ENCODE measurements around the gene NUDT17.

DNA sequence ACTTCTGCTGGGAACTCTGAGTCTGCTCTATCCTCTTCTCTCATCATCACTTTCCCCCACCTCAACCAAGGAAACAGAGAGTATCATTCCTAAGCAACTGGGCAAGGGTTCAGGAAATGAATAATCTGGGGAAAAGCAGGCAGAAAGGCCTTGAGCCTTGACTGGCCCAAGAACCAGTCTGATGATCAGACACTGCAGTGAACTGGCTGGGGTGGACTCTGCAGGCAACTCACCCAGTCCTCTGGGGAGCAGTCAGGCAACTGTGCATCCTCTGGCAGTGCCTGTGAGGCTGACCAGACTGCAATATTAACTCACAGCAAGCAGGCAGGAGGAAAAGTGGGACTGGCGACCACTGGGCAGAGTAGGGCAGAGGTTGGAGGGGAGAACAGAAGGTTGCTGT is 39.2 kb downstream of the NUDT17 start:
- TF ChIP-seq, protein P1, sequence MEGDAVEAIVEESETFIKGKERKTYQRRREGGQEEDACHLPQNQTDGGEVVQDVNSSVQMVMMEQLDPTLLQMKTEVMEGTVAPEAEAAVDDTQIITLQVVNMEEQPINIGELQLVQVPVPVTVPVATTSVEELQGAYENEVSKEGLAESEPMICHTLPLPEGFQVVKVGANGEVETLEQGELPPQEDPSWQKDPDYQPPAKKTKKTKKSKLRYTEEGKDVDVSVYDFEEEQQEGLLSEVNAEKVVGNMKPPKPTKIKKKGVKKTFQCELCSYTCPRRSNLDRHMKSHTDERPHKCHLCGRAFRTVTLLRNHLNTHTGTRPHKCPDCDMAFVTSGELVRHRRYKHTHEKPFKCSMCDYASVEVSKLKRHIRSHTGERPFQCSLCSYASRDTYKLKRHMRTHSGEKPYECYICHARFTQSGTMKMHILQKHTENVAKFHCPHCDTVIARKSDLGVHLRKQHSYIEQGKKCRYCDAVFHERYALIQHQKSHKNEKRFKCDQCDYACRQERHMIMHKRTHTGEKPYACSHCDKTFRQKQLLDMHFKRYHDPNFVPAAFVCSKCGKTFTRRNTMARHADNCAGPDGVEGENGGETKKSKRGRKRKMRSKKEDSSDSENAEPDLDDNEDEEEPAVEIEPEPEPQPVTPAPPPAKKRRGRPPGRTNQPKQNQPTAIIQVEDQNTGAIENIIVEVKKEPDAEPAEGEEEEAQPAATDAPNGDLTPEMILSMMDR (IDR thresholded peaks at IDR 0.05; ENCODE audit: low read depth, low read length), result no peak
- TF ChIP-seq, protein P2, sequence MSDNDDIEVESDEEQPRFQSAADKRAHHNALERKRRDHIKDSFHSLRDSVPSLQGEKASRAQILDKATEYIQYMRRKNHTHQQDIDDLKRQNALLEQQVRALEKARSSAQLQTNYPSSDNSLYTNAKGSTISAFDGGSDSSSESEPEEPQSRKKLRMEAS (IDR thresholded peaks at IDR 0.05; ENCODE audit: low read depth, low read length), result no peak
